SK-N-MC (cell line): Measurements from ENCODE around the gene ITPRIPL1.

ENCODE experiments used
- DNase-seq: peaks from one replicate; pipeline ENCODE4 v3.0.0-alpha.2; 2011; ENCODE audit warnings: low read depth, low spot score
- H3K27ac ChIP-seq: fragments of 200-600 bp; sonication (generic); 2 replicates; pipeline ENCODE4 v1.5.1; 2016; ENCODE audit warnings: mixed run types
- H3K36me3 ChIP-seq: fragments of 200-600 bp; sonication (generic); 2 replicates; pipeline ENCODE4 v1.6.1; 2017; ENCODE audit warnings: antibody characterized with exemption, low read length, mixed read lengths; ENCODE audit not compliant: insufficient read depth
- H3K4me3 ChIP-seq: fragments of 200-600 bp; sonication (generic); 2 replicates; pipeline ENCODE4 v1.5.1; 2016
- H3K9ac ChIP-seq: fragments of 200-600 bp; sonication (generic); 2 replicates; pipeline ENCODE4 v1.8.0; 2017; ENCODE audit warnings: mixed run types, mixed read lengths; ENCODE audit not compliant: insufficient read length
- H3K9me3 ChIP-seq: fragments of 200-600 bp; sonication (generic); 2 replicates; pipeline ENCODE4 v1.6.1; 2017; ENCODE audit warnings: low read depth, mild to moderate bottlenecking, antibody characterized with exemption, low read length, moderate library complexity, mixed read lengths
- EZH2 ChIP-seq: fragments of 200-600 bp; sonication (generic); IDR thresholded peaks from one replicate; pipeline ENCODE4 v1.6.1; 2017; ENCODE audit warnings: antibody characterized with exemption
- FOXP2 ChIP-seq: optimal IDR thresholded peaks from 2 replicates; pipeline ENCODE3; 2011; ENCODE audit warnings: mild to moderate bottlenecking, moderate library complexity; ENCODE audit not compliant: insufficient read depth; ENCODE audit errors: extremely low read length, control extremely low read depth
- POLR2AphosphoS5 ChIP-seq: IDR thresholded peaks from 2 replicates; pipeline ENCODE4 v1.6.1; 2012; ENCODE audit warnings: mild to moderate bottlenecking, low read depth, low read length, borderline replicate concordance

The ITPRIPL1 gene

DNA sequence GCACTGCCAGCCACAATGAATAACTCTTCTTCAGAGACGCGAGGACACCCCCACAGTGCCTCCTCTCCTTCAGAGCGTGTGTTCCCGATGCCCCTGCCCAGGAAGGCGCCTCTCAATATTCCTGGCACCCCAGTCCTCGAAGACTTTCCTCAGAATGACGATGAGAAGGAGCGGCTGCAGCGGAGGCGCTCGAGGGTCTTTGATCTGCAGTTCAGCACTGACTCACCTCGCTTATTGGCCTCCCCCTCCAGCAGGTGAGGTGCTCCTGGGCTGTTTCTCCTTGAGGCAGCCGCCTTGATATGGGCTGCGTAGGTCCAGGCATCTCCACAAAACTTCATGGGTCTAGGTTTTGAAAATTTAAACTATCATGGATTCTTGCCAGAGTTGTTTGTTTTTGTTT is 16.5 kb downstream of the ITPRIPL1 start:
- Histone ChIP-seq H3K9ac (no peak overlapping the region), H3K27ac (no peak overlapping the region), H3K4me3 (no peak overlapping the region), H3K9me3 (no peaks in the 10 kb centered on the region), H3K36me3 (peaks cover 72% of the 10 kb centered on the region)
- TF ChIP-seq POLR2AphosphoS5, result no peak
- no peak for TF ChIP-seq FOXP2
- TF ChIP-seq EZH2, result no peak
- DNase-seq, result no peak

DNA sequence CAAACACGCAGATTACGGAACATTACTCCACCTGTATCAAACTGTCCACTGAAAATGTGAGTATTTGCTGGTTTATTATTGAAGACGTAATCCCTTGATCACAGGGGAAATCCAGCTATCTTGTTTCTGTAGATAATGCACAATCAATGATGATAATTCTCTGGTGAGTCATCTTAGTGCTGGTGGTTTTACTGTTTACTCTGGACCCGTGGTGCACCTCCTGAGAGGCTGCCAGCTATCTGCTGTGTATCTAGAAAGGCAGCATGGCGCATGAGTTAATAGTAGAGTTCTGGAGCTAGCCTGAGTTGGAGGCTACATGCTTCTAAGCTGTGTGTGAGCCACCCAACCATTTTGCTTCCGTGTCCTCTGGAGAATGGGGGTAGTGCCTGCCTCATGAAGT is 17.0 kb downstream of the ITPRIPL1 start:
- no peak for DNase-seq
- H3K36me3 ChIP-seq, result peaks cover 76% of the 10 kb centered on the region
- no peak for TF ChIP-seq POLR2AphosphoS5
- TF ChIP-seq EZH2, result no peak
- no peak for TF ChIP-seq FOXP2
- H3K9me3 ChIP-seq, result no peaks in the 10 kb centered on the region
- no peak overlapping the region for H3K27ac ChIP-seq
- H3K9ac ChIP-seq, result no peak overlapping the region
- no peak overlapping the region for H3K4me3 ChIP-seq

DNA sequence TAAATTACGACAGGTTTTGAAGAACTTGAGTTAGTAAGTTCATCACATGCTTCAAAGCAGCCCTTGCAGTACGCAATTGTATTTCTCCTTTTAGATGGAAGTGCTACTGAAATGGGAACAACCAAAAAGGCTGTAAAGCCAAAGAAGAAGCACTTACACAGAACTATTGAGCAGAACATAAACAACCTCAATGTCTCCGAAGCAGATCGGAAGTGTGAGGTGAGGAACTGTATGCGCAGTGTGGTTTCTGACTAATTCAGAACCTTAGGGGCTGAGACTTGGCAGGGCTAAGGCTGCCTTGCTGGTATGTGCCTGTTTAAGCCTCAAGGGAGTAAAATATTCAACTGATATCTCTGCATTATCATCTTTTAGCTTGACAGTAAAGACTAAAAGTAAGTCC is 18.9 kb downstream of the ITPRIPL1 start:
- no peak for DNase-seq
- no peak overlapping the region for H3K9ac ChIP-seq
- no peak overlapping the region for H3K27ac ChIP-seq
- TF ChIP-seq FOXP2 (no peak), POLR2AphosphoS5 (no peak), EZH2 (no peak)
- no peaks in the 10 kb centered on the region for H3K9me3 ChIP-seq
- H3K4me3 ChIP-seq, result no peak overlapping the region
- peaks cover 82% of the 10 kb centered on the region for H3K36me3 ChIP-seq

DNA sequence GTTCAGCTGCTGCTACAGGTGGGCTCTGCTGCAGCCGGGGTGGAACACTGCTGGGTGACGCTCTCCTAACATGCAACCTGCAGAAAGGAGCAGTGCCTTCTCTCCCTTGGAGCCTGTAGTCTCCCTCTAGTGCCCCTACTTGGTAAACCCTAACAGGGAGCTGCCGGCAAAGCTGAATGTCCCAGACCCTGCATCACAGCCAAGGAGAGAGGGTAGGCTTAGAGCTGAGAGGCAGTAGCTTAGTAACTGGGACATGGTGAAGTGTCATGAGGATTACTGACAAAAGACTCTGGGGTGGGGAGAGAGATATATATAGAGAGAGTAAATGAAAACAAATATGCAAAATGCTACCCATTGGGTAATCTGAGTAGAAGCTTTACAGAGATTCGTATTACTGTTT is 20.3 kb downstream of the ITPRIPL1 start:
- H3K36me3 ChIP-seq, result peaks cover 92% of the 10 kb centered on the region
- no peak overlapping the region for H3K4me3 ChIP-seq
- no peaks in the 10 kb centered on the region for H3K9me3 ChIP-seq
- no peak overlapping the region for H3K27ac ChIP-seq
- DNase-seq, result no peak
- TF ChIP-seq POLR2AphosphoS5, result no peak
- TF ChIP-seq FOXP2, result no peak
- no peak overlapping the region for H3K9ac ChIP-seq

DNA sequence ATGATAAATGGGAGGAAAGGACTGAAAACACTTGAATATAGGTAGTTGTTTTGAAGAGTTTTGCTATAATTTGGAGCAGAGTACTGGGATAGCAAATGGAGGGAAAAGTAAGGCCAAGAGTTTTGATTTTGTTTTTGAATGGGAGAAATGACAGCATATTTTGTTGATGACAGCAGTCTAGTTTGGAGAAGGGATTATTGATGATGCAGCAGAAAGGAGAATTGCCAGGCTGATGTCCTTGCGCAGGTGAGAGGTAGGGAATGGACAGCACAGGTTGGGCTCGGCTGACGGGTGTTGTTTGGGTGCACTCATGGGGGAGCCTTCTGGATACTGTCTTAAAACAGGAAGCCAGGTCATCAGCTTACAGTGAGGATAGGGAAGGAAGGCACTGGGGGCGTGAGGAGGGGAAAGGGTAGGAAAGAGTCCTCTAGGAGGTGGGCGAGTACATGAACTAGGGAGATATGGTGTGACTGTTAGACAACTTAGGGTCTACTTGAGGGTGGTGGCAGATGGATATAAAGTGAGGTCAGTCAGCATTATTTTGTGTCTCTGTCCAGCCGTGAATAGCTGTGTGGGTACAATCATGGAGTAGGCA is 20.8 kb downstream of the ITPRIPL1 start:
- Histone ChIP-seq H3K9ac (no peak overlapping the region), H3K36me3 (peaks cover 95% of the 10 kb centered on the region), H3K27ac (no peak overlapping the region), H3K4me3 (no peak overlapping the region), H3K9me3 (no peaks in the 10 kb centered on the region)
- no peak for DNase-seq
- TF ChIP-seq EZH2, result no peak
- TF ChIP-seq POLR2AphosphoS5, result no peak
- TF ChIP-seq FOXP2, result no peak

DNA sequence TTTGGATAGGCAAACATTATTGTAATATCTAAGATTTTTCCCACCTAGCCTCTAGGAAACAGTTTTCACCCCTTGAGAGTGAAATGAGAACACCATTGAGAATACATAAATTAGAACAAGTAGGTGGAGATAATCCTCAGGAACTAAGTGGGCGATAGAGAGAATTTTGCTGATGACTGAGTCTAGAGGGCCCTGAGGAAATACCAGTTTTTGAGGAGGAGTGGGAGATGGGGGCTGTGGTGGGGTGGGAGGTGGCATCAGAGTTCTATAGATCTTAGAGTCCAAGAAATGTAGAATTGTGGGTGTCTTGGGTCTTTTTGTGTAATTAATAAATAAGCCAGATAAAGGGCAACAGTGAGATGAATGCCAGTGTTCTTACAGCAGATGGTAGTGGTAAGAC is 22.3 kb downstream of the ITPRIPL1 start:
- TF ChIP-seq FOXP2 (no peak), POLR2AphosphoS5 (no peak), EZH2 (no peak)
- H3K27ac ChIP-seq, result no peak overlapping the region
- no peak for DNase-seq
- H3K9ac ChIP-seq, result no peak overlapping the region
- H3K4me3 ChIP-seq, result no peak overlapping the region
- H3K9me3 ChIP-seq, result no peaks in the 10 kb centered on the region
- H3K36me3 ChIP-seq, result peaks cover 93% of the 10 kb centered on the region

DNA sequence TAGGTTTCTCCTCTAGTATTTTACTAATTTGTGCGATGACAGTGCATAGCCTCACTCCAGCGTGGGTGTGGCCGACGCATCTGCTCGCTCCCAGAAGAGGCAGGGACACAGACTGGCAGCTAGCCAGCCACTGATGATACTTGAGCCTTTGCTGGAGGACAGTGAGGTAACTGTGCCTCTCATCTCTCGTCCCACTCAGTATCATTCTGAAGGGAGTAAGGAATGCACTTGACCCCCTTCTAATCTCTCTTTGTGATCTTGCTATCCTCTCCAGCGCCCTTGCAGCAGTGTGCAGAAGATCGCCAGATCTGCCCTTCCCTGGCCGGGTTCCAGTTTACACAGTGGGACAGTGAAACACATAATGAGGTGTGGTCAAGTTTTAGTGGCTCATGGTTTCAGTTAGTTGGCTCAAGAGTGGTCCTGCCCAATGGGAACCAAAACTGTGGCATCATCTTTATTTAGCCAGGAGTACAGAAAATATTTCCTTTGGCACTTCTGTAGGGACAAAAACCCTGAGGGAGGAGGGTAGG is 28.0 kb downstream of the ITPRIPL1 start:
- Histone ChIP-seq H3K9ac (no peak overlapping the region), H3K9me3 (no peaks in the 10 kb centered on the region), H3K27ac (no peak overlapping the region), H3K4me3 (no peak overlapping the region), H3K36me3 (peaks cover 86% of the 10 kb centered on the region)
- no peak for DNase-seq
- TF ChIP-seq FOXP2 (no peak), POLR2AphosphoS5 (no peak), EZH2 (no peak)

DNA sequence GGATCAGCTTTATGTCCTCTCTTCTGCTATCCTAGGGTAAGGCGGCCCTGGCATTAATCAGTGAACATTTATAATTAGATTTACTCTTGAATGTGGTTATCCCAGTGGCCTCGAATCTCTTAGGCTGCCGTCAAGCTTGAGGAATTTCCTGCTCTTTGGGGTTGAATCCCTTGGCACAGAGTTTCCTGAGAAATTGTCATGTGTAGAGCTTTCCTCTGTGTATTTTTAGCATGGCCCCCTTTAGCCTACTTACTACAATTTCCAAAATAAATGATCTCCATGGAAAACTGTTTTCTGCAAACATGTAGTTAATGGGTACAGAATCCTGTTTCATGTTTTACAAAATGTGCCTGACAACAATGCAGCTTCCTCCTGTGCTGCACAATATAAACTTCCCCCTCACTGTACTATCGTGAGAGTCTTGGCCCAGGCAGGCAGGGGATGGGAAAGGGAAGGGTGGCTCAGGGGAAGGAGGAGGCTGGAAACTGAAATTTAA is 28.5 kb downstream of the ITPRIPL1 start:
- TF ChIP-seq FOXP2, result no peak
- TF ChIP-seq POLR2AphosphoS5, result no peak
- H3K9ac ChIP-seq, result no peak overlapping the region
- H3K27ac ChIP-seq, result no peak overlapping the region
- no peak overlapping the region for H3K4me3 ChIP-seq
- H3K36me3 ChIP-seq, result peaks cover 84% of the 10 kb centered on the region
- no peaks in the 10 kb centered on the region for H3K9me3 ChIP-seq
- DNase-seq, result no peak

DNA sequence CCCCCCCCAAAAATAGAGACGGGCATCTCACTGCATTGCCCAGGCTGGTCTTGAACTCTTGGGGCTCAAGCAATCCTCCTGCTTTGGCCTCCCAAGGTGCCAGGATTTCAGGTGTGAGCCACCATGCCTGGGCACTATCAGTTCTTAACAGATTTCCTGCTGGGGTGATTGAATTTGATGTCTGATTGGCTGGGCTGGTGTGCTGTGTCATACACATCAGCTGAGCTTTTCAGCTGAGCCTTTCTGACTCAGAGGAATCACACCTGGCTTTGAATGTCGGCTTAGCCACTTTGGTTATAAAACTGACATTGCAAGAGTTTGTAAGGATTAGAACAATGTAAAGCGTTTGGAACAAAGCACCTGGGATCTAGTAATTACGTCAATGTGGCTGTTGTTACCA is 29.4 kb downstream of the ITPRIPL1 start:
- peaks cover 84% of the 10 kb centered on the region for H3K36me3 ChIP-seq
- DNase-seq, result no peak

More for the DNA sequence above, 29.4 kb downstream of the ITPRIPL1 start:
- TF ChIP-seq EZH2, result no peak
- no peak for TF ChIP-seq FOXP2
- H3K4me3 ChIP-seq, result no peak overlapping the region
- H3K9me3 ChIP-seq, result no peaks in the 10 kb centered on the region
- no peak overlapping the region for H3K27ac ChIP-seq
- H3K9ac ChIP-seq, result no peak overlapping the region
